Activated naive CD4-positive, alpha-beta T cell treated with anti-CD3 and anti-CD28 coated beads for 36 hours (primary cell): ENCODE results near the gene CAMK1D. TPM values are rescaled to one million over a fixed set of nuclear protein-coding genes. Genes with fewer than 3 reads are reported as not detected.
"Not testable (repeated sequence)": the region's sequence is repeated elsewhere in the genome, so short reads cannot be mapped to it uniquely, and the experiment has no call there.

Experiments used
- CTCF ChIA-PET: fragments of 350-600 bp; sonication (Branson Sonifier 250); formaldehyde crosslinking; loops from one replicate; lab custom pipeline; 2021; ENCODE audit warnings: antibody characterized with exemption; lab: Charles Lee
- DNase-seq: peaks from one replicate; pipeline ENCODE4 v3.0.0-alpha.2; 2020
- H3K27ac Mint-ChIP-seq: one replicate; pipeline ENCODE4 v1.8.0; 2021; ENCODE audit warnings: mild to moderate bottlenecking, mixed read lengths
- H3K27me3 Mint-ChIP-seq: one replicate; pipeline ENCODE4 v1.8.0; 2021; ENCODE audit warnings: low read depth, mixed read lengths
- H3K36me3 Mint-ChIP-seq: one replicate; pipeline ENCODE4 v1.8.0; 2021; ENCODE audit warnings: low read depth, mixed read lengths
- H3K4me1 Mint-ChIP-seq: one replicate; pipeline ENCODE4 v1.8.0; 2021; ENCODE audit warnings: low read depth, mixed read lengths
- H3K4me3 Mint-ChIP-seq: one replicate; pipeline ENCODE4 v1.8.0; 2021; ENCODE audit warnings: mild to moderate bottlenecking, moderate library complexity, mixed read lengths
- H3K9me3 Mint-ChIP-seq: one replicate; pipeline ENCODE4 v1.8.0; 2021; ENCODE audit warnings: mixed read lengths
- intact Hi-C: fragments of 100-400 bp; cut with micrococcal nuclease; formaldehyde crosslinking; loops from one replicate; pipeline ENCODE4 v1.15.1; 2023
- total RNA-seq, 2 experiments: library from RNA; stranded (reverse); gene quantifications; one replicate each; pipeline ENCODE4 v1.2.3, GENCODE V29; 2021

Gene CAMK1D
- total RNA-seq, 2 experiments from 2014 or later, result 9.5 to 11.3 TPM

DNA sequence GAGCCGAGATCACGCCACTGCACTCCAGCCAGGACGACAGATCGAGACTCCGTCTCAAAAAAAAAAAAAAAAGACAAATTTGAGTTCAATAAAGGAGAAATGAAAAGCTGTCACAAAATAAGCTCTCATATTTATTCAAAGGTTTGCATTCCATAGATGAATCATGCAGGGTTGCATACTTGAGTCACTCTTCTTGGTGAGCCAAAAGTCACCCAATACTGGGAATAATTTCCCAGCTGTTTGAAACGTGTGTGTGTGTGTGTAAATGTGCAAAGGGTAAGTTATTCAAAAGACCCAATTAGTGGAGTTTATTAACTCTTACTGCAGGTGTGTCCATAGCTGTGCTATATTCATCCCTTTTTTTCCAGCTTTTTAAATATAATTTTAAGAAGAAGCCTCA lies 354.5 kb downstream of the CAMK1D start:
- Mint-ChIP-seq H3K27me3 (no peaks in the 10 kb centered on the region), H3K4me3 (no peak overlapping the region), H3K4me1 (peaks cover 25% of the 10 kb centered on the region), H3K36me3 (peaks cover 3% of the 10 kb centered on the region), H3K9me3 (no peaks in the 10 kb centered on the region), H3K27ac (no peak overlapping the region)
- CTCF ChIA-PET, result interaction anchor here (0.6 to 1.7 kb wide), 4 partner anchors 79 to 455 kb away, joined by 3 to 6 read pairs (median 4); no protein-coding TSS in a partner anchor
- intact Hi-C loops, result no loop called here
- no peak for DNase-seq

DNA sequence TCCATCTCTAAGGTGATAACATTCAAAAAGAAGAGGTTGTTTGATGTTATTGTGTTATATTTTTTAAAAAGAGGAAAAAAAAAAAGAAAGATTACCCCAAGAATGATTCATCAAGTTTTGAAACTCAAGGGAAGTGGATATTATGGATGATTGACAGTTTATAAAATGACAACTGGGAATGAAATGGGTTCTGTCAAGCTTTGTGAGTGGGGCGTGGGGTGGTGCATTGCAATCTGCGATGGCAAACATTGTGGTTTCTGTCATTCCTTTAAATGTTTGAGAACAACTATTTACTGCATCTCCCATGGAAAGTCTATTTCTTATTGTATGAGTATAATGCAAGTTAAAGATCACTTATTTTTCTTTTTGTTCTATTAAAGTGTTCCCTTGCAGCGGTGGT lies 355.1 kb downstream of the CAMK1D start:
- no peak overlapping the region for H3K4me3 Mint-ChIP-seq
- intact Hi-C loops, result no loop called here
- H3K4me1 Mint-ChIP-seq, result peaks cover 25% of the 10 kb centered on the region
- H3K9me3 Mint-ChIP-seq, result no peaks in the 10 kb centered on the region
- no peaks in the 10 kb centered on the region for H3K27me3 Mint-ChIP-seq
- CTCF ChIA-PET, result interaction anchor here (0.8 kb wide), 1 partner anchor 110 kb away, joined by 3 read pairs; no protein-coding TSS in a partner anchor
- no peak for DNase-seq
- H3K36me3 Mint-ChIP-seq, result peaks cover 3% of the 10 kb centered on the region
- no peak overlapping the region for H3K27ac Mint-ChIP-seq

DNA sequence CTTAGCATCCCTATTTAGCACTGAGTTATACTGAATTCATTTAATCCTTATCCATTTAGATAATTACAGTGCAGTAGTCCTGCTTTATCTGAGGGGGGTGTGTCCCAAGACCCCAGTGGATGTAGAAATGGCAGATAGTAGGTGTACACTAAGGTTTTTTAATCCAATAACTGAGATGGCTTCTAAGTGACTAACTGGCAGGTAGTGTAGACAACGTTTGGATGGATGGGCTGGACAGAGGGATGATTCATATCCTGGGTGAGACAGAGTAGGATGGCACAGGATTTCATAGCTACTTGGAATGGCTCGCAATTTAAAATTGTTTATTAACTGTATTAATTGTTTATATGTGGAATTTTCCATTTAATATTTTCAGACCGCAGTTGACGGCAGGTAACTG lies 356.6 kb downstream of the CAMK1D start:
- DNase-seq, result no peak
- intact Hi-C loops, result loop anchor here (5.0 kb wide), 1 partner anchor 371 kb away; no protein-coding TSS in a partner anchor
- no peaks in the 10 kb centered on the region for H3K9me3 Mint-ChIP-seq
- CTCF ChIA-PET, result interaction anchor here (0.6 to 1.2 kb wide), 3 partner anchors 79 to 374 kb away, joined by 3 to 6 read pairs (median 4); no protein-coding TSS in a partner anchor
- H3K4me3 Mint-ChIP-seq, result no peak overlapping the region
- no peaks in the 10 kb centered on the region for H3K27me3 Mint-ChIP-seq
- H3K36me3 Mint-ChIP-seq, result no peaks in the 10 kb centered on the region
- H3K4me1 Mint-ChIP-seq, result peaks cover 27% of the 10 kb centered on the region
- no peak overlapping the region for H3K27ac Mint-ChIP-seq

DNA sequence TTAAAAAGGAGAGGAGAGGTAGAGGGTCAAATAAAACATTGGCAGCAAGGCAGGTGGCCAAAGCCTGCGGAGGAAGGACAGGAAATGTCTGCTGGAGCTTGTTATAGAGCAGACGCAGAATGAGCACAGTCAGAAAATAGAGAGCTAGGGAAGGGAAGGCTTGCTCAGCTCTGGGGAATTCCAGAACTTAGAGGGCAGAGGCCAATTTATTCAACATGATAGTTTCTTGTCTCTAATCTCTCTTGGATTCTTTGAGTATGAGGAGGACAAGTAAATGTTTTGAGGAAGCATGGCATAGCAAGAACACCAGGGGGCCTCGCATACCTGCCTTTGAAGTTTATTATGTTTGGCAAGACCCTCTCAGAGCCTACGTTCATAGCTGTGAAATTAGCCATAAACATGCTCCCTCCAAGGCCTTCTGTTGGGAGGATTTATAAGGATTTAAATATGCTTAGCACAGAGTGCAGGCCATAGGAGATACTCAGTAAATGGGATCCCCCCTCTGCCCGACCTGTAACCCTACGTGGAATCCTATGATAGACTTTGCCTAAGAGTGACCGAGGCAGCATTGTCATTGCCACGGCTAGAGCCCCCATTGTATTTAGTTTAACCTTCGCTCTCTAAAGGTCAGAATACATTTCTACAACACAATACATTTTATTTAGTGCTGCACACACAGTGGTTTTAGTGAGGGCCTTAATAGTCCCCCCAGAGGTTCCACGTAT lies 358.3 kb downstream of the CAMK1D start:
- Mint-ChIP-seq H3K4me1 (peaks cover 28% of the 10 kb centered on the region), H3K27me3 (no peaks in the 10 kb centered on the region), H3K36me3 (no peaks in the 10 kb centered on the region), H3K27ac (no peak overlapping the region), H3K9me3 (no peaks in the 10 kb centered on the region), H3K4me3 (no peak overlapping the region)
- CTCF ChIA-PET, result interaction anchor here (0.6 to 2.4 kb wide), 10 partner anchors 17 to 741 kb away, joined by 3 to 9 read pairs (median 3); no protein-coding TSS in a partner anchor
- peak; percentile 60 for DNase-seq
- intact Hi-C loops, result loop anchor here (1.0 to 5.0 kb wide), 3 partner anchors 195 to 392 kb away; no protein-coding TSS in a partner anchor

GRCh38 chr10:12709000-12709401 lies 359.7 kb downstream of the CAMK1D start:
- CTCF ChIA-PET, result interaction anchor here (0.6 to 3.9 kb wide), 8 partner anchors 17 to 494 kb away, joined by 3 to 21 read pairs (median 8); no protein-coding TSS in a partner anchor
- no peak overlapping the region for H3K4me3 Mint-ChIP-seq
- intact Hi-C loops, result loop anchor here (5.0 kb wide), 1 partner anchor 368 kb away; no protein-coding TSS in a partner anchor
- no peaks in the 10 kb centered on the region for H3K9me3 Mint-ChIP-seq
- no peaks in the 10 kb centered on the region for H3K27me3 Mint-ChIP-seq
- no peaks in the 10 kb centered on the region for H3K36me3 Mint-ChIP-seq
- peaks cover 21% of the 10 kb centered on the region for H3K4me1 Mint-ChIP-seq
- no peak overlapping the region for H3K27ac Mint-ChIP-seq
- no peak for DNase-seq

GRCh38 chr10:12709521-12709963 lies 360.2 kb downstream of the CAMK1D start:
- no peak for DNase-seq
- H3K36me3 Mint-ChIP-seq, result no peaks in the 10 kb centered on the region
- H3K4me3 Mint-ChIP-seq, result no peak overlapping the region
- intact Hi-C loops, result loop anchor here (5.0 kb wide), 1 partner anchor 368 kb away; no protein-coding TSS in a partner anchor
- CTCF ChIA-PET, result interaction anchor here (0.9 to 3.9 kb wide), 9 partner anchors 13 to 495 kb away, joined by 3 to 21 read pairs (median 7); no protein-coding TSS in a partner anchor
- H3K27ac Mint-ChIP-seq, result no peak overlapping the region
- H3K9me3 Mint-ChIP-seq, result no peaks in the 10 kb centered on the region
- H3K27me3 Mint-ChIP-seq, result no peaks in the 10 kb centered on the region
- H3K4me1 Mint-ChIP-seq, result peaks cover 20% of the 10 kb centered on the region

DNA sequence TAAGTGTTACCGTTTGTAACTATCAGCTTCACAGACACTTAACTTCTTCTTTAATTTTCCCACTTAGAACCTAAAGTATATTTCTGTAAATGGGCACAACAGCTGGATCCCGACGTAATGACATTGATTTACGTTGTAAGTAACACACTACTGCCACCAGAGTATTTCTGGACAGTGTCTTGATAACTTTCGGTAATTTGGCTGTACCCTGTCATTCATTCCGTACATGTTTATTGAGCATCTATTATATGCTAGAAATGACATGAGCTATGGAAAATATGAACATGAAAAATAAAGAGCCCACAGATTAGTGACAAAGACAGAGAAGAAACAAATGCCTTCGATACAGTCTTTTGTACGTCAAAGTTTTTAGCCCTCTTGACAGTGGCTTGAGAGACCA lies 360.8 kb downstream of the CAMK1D start:
- no peak overlapping the region for H3K4me3 Mint-ChIP-seq
- peaks cover 20% of the 10 kb centered on the region for H3K4me1 Mint-ChIP-seq
- DNase-seq, result no peak
- no peaks in the 10 kb centered on the region for H3K36me3 Mint-ChIP-seq
- no peaks in the 10 kb centered on the region for H3K9me3 Mint-ChIP-seq
- intact Hi-C loops, result loop anchor here (2.0 to 5.0 kb wide), 3 partner anchors 203 to 363 kb away; partner anchors contain the start of gene CAMK1D
- no peaks in the 10 kb centered on the region for H3K27me3 Mint-ChIP-seq
- no peak overlapping the region for H3K27ac Mint-ChIP-seq
- CTCF ChIA-PET, result interaction anchor here (0.8 to 3.9 kb wide), 14 partner anchors 13 to 495 kb away, joined by 3 to 21 read pairs (median 4); no protein-coding TSS in a partner anchor

DNA sequence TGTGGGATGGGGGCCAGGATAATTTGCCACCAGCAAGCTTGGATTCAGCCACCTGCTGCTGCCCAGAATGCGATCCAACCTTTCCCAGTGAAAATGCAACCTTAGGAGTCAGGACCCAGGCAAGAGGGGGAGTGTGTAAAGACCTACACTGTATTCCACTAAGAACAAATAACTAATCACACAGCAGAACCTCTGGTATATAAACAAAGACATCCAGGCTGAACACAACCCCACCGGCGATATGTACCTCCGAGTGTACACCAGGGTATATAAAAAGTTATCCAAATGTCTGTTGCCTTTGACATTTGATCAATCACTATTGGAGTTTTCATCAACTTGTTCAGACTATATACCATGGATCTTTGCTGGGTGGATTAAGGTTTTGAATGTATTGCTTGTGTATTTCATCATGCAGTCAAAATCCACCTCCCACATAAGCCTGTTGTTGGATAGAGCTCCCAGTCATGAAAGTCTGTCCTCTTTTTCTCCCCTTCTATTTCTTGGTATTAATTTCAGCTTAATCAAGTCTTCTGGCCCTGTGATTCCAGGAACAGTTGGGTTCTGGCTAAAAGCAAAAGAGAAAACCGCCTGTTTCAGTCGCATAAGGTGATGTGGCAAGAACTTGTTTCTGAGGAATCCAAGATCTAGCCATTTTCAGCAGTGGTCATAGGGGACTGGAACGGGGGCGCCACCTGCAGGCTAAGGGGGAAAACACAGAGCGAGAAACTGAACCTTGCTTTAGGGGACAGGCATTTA lies 361.4 kb downstream of the CAMK1D start:
- H3K27me3 Mint-ChIP-seq, result no peaks in the 10 kb centered on the region
- no peaks in the 10 kb centered on the region for H3K9me3 Mint-ChIP-seq
- no peak overlapping the region for H3K4me3 Mint-ChIP-seq
- H3K27ac Mint-ChIP-seq, result peak overlapping the region; percentile 81
- H3K36me3 Mint-ChIP-seq, result no peaks in the 10 kb centered on the region
- H3K4me1 Mint-ChIP-seq, result peaks cover 20% of the 10 kb centered on the region
- peak; percentile 90 for DNase-seq
- intact Hi-C loops, result loop anchor here (1.0 to 5.0 kb wide), 8 partner anchors 54 to 928 kb away; partner anchors contain the start of genes CAMK1D and SEC61A2
- CTCF ChIA-PET, result interaction anchor here (0.6 to 3.9 kb wide), 19 partner anchors 11 to 1608 kb away, joined by 3 to 21 read pairs (median 4); partner anchors contain the start of genes CDC123 and NUDT5

DNA sequence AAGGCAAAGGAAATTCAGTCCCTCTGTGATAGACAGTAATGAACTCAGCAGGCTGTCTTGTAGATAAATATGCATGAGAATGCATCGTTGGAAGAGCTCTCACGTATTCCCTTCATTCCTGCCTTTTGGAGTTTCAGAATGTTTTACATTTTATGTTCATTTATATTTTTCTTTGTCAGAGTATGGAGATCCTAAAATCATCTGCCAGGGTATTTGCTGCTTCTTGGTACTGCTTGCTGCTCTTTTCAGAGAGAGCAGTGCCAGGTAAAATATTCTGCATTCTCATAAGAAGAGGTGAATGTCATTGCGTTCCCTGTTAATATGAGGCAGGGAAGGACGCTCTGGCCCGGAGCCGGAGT lies 362.0 kb downstream of the CAMK1D start:
- Mint-ChIP-seq H3K4me3 (no peak overlapping the region), H3K4me1 (peaks cover 20% of the 10 kb centered on the region), H3K9me3 (no peaks in the 10 kb centered on the region), H3K27me3 (no peaks in the 10 kb centered on the region), H3K27ac (no peak overlapping the region), H3K36me3 (no peaks in the 10 kb centered on the region)
- DNase-seq, result no peak
- CTCF ChIA-PET, result interaction anchor here (0.6 to 3.9 kb wide), 13 partner anchors 11 to 515 kb away, joined by 3 to 21 read pairs (median 5); partner anchors contain the start of genes CDC123 and NUDT5
- intact Hi-C loops, result loop anchor here (1.0 to 5.0 kb wide), 8 partner anchors 55 to 929 kb away; partner anchors contain the start of genes CAMK1D and SEC61A2

- Mint-ChIP-seq H3K4me1 (peaks cover 12% of the 10 kb centered on the region), H3K36me3 (no peaks in the 10 kb centered on the region), H3K9me3 (no peaks in the 10 kb centered on the region), H3K27ac (no peak overlapping the region), H3K27me3 (no peaks in the 10 kb centered on the region), H3K4me3 (no peak overlapping the region)
- CTCF ChIA-PET, result interaction anchor here (0.5 to 3.9 kb wide), 11 partner anchors 9 to 516 kb away, joined by 3 to 21 read pairs (median 5); partner anchors contain the start of genes CDC123 and NUDT5
- no peak for DNase-seq
- intact Hi-C loops, result loop anchor here (5.0 kb wide), 2 partner anchors 205 to 365 kb away; partner anchors contain the start of gene CAMK1D
Observed at GRCh38 chr10:12712293-12712983, 363.1 kb downstream of the CAMK1D start.

GRCh38 chr10:12712984-12713316 lies 363.6 kb downstream of the CAMK1D start:
- DNase-seq, H3K36me3 Mint-ChIP-seq, H3K9me3 Mint-ChIP-seq, H3K27ac Mint-ChIP-seq, H3K27me3 Mint-ChIP-seq, H3K4me3 Mint-ChIP-seq, H3K4me1 Mint-ChIP-seq: not testable (repeated sequence)
- CTCF ChIA-PET, result interaction anchor here (0.5 to 2.1 kb wide), 7 partner anchors 9 to 452 kb away, joined by 3 to 7 read pairs (median 4); no protein-coding TSS in a partner anchor
- intact Hi-C loops, result loop anchor here (5.0 kb wide), 2 partner anchors 206 to 366 kb away; partner anchors contain the start of gene CAMK1D
